Measurements from ENCODE around the gene FAM135A. TPM values are rescaled to one million over a fixed set of nuclear protein-coding genes. Genes with fewer than 3 reads are reported as not detected.
A peak's percentile ranks its signal among the peaks of the same experiment; 100 is the strongest.

Gene FAM135A
- total RNA-seq, 6 donors from 2014 or later, result 13.7 to 57.9 (median 29.2) TPM

DNA sequence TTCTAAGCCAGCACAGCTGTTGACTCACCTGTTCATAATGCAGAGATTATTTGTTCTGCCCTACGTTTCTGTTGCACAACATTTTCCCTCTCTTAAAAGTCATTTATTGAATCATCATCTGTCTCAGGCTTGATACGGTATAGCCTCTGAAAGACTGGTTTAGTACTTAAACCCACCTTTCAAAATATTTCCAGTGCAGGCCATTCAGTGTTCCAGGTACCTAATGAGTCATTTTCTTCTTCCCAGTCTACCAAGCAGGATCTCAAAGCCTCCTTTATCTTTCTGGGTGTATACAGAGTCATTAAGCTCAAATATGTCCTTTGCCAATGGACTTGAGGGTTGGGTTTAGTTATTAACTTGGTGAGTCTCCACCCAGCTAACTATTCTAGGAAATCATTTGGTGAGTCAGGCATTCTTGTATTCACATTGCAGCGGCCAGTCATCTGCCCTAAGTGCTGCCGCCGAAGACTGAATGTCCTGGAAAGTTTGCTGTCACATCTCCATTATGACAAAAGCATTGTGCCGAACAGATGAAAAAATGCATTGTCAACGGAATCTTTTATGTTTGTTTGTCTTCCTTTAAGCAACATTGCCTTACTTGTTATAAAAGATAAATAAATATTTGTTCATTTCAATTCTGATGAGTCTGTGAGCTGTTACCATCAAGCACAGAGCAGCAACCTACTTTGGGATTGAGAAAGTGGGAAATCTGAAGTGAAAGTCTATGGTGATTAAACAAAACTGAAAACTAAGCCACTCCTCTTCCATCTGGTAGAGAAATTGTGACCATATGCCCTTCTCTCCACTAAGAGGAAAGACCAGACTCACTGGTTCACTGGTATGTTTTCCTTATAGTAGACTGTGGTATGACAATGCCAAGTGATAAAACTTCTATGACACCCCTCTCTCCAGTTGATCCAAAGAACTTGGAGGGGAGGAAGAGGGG lies 14.3 kb upstream of the FAM135A start:
- 44 to 61% methylated on average over 7 of the region's 7 CpGs for WGBS, 2 donors
- peak; percentile 86 to 94 for ATAC-seq (ENCODE audit: low FRiP score in 2 of 2)
- H3K27ac ChIP-seq, result peak overlapping the region; percentile 68 to 82 (median 74)
- H3K36me3 ChIP-seq, result no peaks in the 10 kb centered on the region
- DNase-seq, result peak in 1 of 2 donors; percentile 75
- H3K9me3 ChIP-seq, result no peaks in the 10 kb centered on the region
- TF ChIP-seq POLR2A (IDR thresholded peaks at IDR 0.05) (peak in 1 of 4 donors; percentile 35), POLR2AphosphoS5 (IDR thresholded peaks at IDR 0.05) (peak; percentile 35 to 37), EP300 (IDR thresholded peaks at IDR 0.05) (peak in 2 of 4 donors; percentile 39 to 66)
- TF ChIP-seq, protein P1, sequence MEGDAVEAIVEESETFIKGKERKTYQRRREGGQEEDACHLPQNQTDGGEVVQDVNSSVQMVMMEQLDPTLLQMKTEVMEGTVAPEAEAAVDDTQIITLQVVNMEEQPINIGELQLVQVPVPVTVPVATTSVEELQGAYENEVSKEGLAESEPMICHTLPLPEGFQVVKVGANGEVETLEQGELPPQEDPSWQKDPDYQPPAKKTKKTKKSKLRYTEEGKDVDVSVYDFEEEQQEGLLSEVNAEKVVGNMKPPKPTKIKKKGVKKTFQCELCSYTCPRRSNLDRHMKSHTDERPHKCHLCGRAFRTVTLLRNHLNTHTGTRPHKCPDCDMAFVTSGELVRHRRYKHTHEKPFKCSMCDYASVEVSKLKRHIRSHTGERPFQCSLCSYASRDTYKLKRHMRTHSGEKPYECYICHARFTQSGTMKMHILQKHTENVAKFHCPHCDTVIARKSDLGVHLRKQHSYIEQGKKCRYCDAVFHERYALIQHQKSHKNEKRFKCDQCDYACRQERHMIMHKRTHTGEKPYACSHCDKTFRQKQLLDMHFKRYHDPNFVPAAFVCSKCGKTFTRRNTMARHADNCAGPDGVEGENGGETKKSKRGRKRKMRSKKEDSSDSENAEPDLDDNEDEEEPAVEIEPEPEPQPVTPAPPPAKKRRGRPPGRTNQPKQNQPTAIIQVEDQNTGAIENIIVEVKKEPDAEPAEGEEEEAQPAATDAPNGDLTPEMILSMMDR (IDR thresholded peaks at IDR 0.05), result no peak
- no peak overlapping the region for H3K4me3 ChIP-seq
- H3K4me1 ChIP-seq, result peaks cover 0 to 9% (median 4%) of the 10 kb centered on the region in 4 donors
- no peaks in the 10 kb centered on the region for H3K27me3 ChIP-seq

DNA sequence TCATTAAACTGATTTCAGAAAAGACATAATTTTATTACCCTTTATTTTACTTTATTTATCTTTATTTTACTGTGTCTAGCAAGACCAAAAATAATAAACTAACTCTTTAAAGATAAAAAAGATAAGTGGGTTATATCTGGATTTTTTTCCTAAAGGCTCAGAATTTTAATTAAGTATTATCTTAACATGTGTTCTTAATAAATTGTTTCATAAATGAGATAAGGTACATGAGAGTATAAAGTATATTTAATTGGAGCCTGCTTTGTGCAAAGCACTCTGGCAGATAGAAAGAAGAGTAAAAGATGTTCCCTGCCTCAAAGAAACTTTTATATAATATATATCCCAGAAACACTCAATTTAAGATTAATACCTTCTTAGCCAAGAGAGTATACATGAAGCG lies 8.7 kb upstream of the FAM135A start:
- DNase-seq (no peak), ATAC-seq (ENCODE audit: low FRiP score in 2 of 2) (no peak)
- no peak overlapping the region for H3K4me3 ChIP-seq
- no peak overlapping the region for H3K27ac ChIP-seq
- no peaks in the 10 kb centered on the region for H3K4me1 ChIP-seq
- TF ChIP-seq, protein P1 (IDR thresholded peaks at IDR 0.05), result no peak
- TF ChIP-seq POLR2AphosphoS5 (IDR thresholded peaks at IDR 0.05) (no peak), EP300 (IDR thresholded peaks at IDR 0.05) (no peak)
- no peaks in the 10 kb centered on the region for H3K27me3 ChIP-seq
- H3K9me3 ChIP-seq, result no peaks in the 10 kb centered on the region
- 74 to 81% methylated on average over 1 of the region's 1 CpG for WGBS, 2 donors
- no peaks in the 10 kb centered on the region for H3K36me3 ChIP-seq

DNA sequence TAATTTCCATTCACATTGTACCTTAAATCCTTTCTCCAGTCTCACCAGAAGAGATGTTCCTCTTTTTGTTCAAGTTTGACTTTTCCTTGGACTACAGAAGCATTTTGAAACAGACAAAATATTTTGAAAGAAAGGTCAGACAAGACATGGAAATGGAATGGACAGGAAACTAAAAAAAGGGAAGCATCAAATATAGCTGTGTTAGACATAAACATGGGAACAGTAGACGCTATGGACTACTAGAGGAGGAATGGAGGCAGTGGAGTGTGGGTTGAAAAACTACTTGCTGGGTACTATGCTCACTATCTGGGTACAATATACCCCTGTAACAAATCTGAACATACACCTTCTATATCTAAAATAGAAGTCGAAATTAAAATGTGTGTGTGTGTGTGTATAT lies 4.1 kb upstream of the FAM135A start:
- Histone ChIP-seq H3K4me1 (peaks cover under 1 to 7% (median 5%) of the 10 kb centered on the region in 4 donors), H3K9me3 (no peaks in the 10 kb centered on the region), H3K36me3 (no peaks in the 10 kb centered on the region), H3K4me3 (no peak overlapping the region), H3K27ac (no peak overlapping the region), H3K27me3 (no peaks in the 10 kb centered on the region)
- DNase-seq (no peak), ATAC-seq (ENCODE audit: low FRiP score in 2 of 2) (no peak)
- TF ChIP-seq EP300 (IDR thresholded peaks at IDR 0.05) (no peak), POLR2A (IDR thresholded peaks at IDR 0.05) (no peak), POLR2AphosphoS5 (IDR thresholded peaks at IDR 0.05) (no peak)
- TF ChIP-seq, protein P1 (IDR thresholded peaks at IDR 0.05), result no peak
- WGBS, 2 donors, result 64 to 73% methylated on average over 2 of the region's 2 CpGs

DNA sequence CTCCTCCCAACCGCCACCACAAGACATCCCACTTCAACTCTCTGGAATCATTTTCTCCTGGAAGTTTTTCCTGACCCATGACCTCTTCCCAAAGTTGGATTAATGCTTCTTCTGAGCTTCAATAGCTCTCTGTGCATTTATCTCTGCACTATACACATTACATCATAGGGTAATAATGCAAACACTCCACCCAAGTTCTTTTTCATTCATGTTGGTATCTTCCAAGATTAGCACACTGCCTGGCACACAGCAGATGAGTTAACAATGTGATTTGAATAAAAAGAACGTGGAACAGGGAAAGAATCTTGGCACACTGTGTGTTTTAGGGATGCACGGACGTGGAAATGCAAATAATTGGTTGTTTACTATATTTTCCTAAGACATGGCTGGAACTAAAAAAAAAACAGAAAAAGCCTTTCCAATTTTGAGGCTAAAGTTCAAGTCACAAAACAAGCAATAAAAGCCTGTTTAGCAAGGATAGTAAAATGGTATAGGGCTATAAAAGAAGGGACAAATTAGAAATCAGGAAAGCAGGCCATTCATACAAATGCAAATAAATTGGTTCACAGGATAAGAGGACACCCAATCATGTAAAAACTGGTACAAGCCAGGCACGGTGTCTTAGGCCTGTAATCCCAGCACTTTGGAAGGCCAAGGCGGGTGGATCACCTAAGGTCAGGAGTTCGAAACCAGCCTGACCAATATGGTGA lies 1.6 kb upstream of the FAM135A start:
- no peaks in the 10 kb centered on the region for H3K36me3 ChIP-seq
- no peak overlapping the region for H3K27ac ChIP-seq
- H3K9me3 ChIP-seq, result no peaks in the 10 kb centered on the region
- H3K4me1 ChIP-seq, result peaks cover 5 to 25% (median 12%) of the 10 kb centered on the region in 4 donors
- WGBS, 2 donors, result 84 to 87% methylated on average over 7 of the region's 7 CpGs
- ATAC-seq (ENCODE audit: low FRiP score in 2 of 2) (no peak), DNase-seq (no peak)
- TF ChIP-seq EP300 (IDR thresholded peaks at IDR 0.05) (no peak), POLR2AphosphoS5 (IDR thresholded peaks at IDR 0.05) (no peak), POLR2A (IDR thresholded peaks at IDR 0.05) (no peak)
- TF ChIP-seq, protein P1 (IDR thresholded peaks at IDR 0.05), result no peak
- no peak overlapping the region for H3K4me3 ChIP-seq
- no peaks in the 10 kb centered on the region for H3K27me3 ChIP-seq

Measured in upper lobe of left lung (tissue), 6 donors.